DOHH2 (cell line): ENCODE measurements around the gene RALBP1.
A peak's percentile ranks its signal among the peaks of the same experiment; 100 is the strongest.

ENCODE experiments used
- CTCF ChIP-seq: fragments of 200-600 bp; sonication (generic); IDR thresholded peaks from one replicate; pipeline ENCODE4 v1.5.1; 2014; ENCODE audit warnings: antibody characterized with exemption, mild to moderate bottlenecking, low read depth, low read length; ENCODE audit not compliant: poor library complexity, severe bottlenecking
- EZH2phosphoT487 ChIP-seq: fragments of 200-600 bp; sonication (generic); IDR thresholded peaks from 2 replicates; pipeline ENCODE4 v1.6.1; 2017; ENCODE audit warnings: borderline replicate concordance, mild to moderate bottlenecking, antibody characterized with exemption, low read length, moderate library complexity, mixed read lengths

- TF ChIP-seq CTCF (peak; percentile 90), EZH2phosphoT487 (no peak)
These were observed 41.2 kb downstream of the RALBP1 start for GRCh38 chr18:9516437-9517064.
